Liver (tissue), 9 donors: ENCODE results near the gene IQSEC1. TPM values are rescaled to one million over a fixed set of nuclear protein-coding genes. Genes with fewer than 3 reads are reported as not detected.

Source experiments
- DNase-seq: peaks from one replicate; pipeline ENCODE4 v3.0.0-alpha.2; 2017; ENCODE audit warnings: low spot score
- H3K27ac ChIP-seq, 2 donors: one replicate each; pipeline ENCODE4 v1.7.0; 2013; ENCODE audit warnings: inconsistent platforms in 2 of 2, low read length in 2 of 2, control low read depth in 1 of 2, low read depth in 1 of 2, mild to moderate bottlenecking in 1 of 2
- H3K27me3 ChIP-seq, 4 donors: one replicate each; pipeline versions ENCODE4 v1.6.1 to v1.7.0; 2013; ENCODE audit warnings: low read length in 3 of 4, inconsistent platforms in 1 of 4, mild to moderate bottlenecking in 1 of 4, moderate library complexity in 1 of 4; ENCODE audit not compliant: control insufficient read depth in 4 of 4, insufficient read depth in 4 of 4
- H3K36me3 ChIP-seq, 4 donors: one replicate each; pipeline versions ENCODE4 v1.6.1 to v1.7.0; 2013; ENCODE audit warnings: low read length in 3 of 4, mild to moderate bottlenecking in 3 of 4, low read depth in 1 of 4, moderate library complexity in 1 of 4; ENCODE audit not compliant: control insufficient read depth in 4 of 4, insufficient read depth in 3 of 4
- H3K4me1 ChIP-seq, 4 donors: one replicate each; pipeline versions ENCODE4 v1.6.1 to v1.7.0; 2013; ENCODE audit warnings: low read length in 3 of 4, mild to moderate bottlenecking in 3 of 4, moderate library complexity in 1 of 4; ENCODE audit not compliant: control insufficient read depth in 4 of 4, insufficient read depth in 4 of 4
- H3K4me3 ChIP-seq, 3 donors: one replicate each; pipeline versions ENCODE4 v1.6.1 to v1.7.0; 2013; ENCODE audit warnings: low read length in 3 of 3, control low read depth in 1 of 3, low read depth in 1 of 3, mild to moderate bottlenecking in 1 of 3
- H3K9ac ChIP-seq, 2 donors: one replicate each; pipeline ENCODE4 v1.7.0; 2013; ENCODE audit warnings: low read length in 2 of 2, mild to moderate bottlenecking in 2 of 2, moderate library complexity in 2 of 2, control low read depth in 1 of 2, low read depth in 1 of 2
- H3K9me3 ChIP-seq, 4 donors: one replicate each; pipeline versions ENCODE4 v1.6.1 to v1.7.0; 2013; ENCODE audit warnings: low read length in 3 of 4; ENCODE audit not compliant: control insufficient read depth in 4 of 4
- CTCF ChIP-seq: fragments of 150-350 bp; IDR thresholded peaks from 2 replicates; pipeline ENCODE4 v1.5.1; 2017; ENCODE audit warnings: improper control_type of control experiment, low read depth, low read length; ENCODE audit not compliant: missing input control
- EGR1 ChIP-seq, 2 donors: IDR thresholded peaks; 2 replicates each; pipeline ENCODE4 v1.6.1; 2016 to 2018; ENCODE audit warnings: antibody characterized with exemption in 2 of 2, low read depth in 2 of 2
- FOXA1 ChIP-seq: IDR thresholded peaks from 2 replicates; pipeline ENCODE4 v1.6.1; 2016; ENCODE audit warnings: antibody characterized with exemption
- FOXA2 ChIP-seq: IDR thresholded peaks from 2 replicates; pipeline ENCODE4 v1.6.1; 2016; ENCODE audit warnings: antibody characterized with exemption
- GABPA ChIP-seq, 2 donors: IDR thresholded peaks in 1 of 2; conservative IDR thresholded peaks in 1 of 2; 2 replicates each; pipeline ENCODE4 v1.6.1; 2016; ENCODE audit warnings: antibody characterized with exemption in 2 of 2, mild to moderate bottlenecking in 1 of 2, moderate library complexity in 1 of 2
- HNF4A ChIP-seq, 2 donors: conservative IDR thresholded peaks; 2 replicates each; pipeline ENCODE4 v1.6.1; 2016; ENCODE audit warnings: antibody characterized with exemption in 2 of 2, mild to moderate bottlenecking in 2 of 2
- HNF4G ChIP-seq: IDR thresholded peaks from 2 replicates; pipeline ENCODE4 v1.6.1; 2016; ENCODE audit warnings: antibody characterized with exemption
- JUND ChIP-seq, 2 donors: IDR thresholded peaks; 2 replicates each; pipeline ENCODE4 v1.6.1; 2016; ENCODE audit warnings: antibody characterized with exemption in 2 of 2
- MAX ChIP-seq: IDR thresholded peaks from 2 replicates; pipeline ENCODE4 v1.6.1; 2016; ENCODE audit warnings: antibody characterized with exemption
- NR2F2 ChIP-seq: IDR thresholded peaks from 2 replicates; pipeline ENCODE4 v1.6.1; 2016; ENCODE audit warnings: antibody characterized with exemption
- RAD21 ChIP-seq, 2 donors: IDR thresholded peaks; 2 replicates each; pipeline ENCODE4 v1.6.1; 2016; ENCODE audit warnings: antibody characterized with exemption in 2 of 2, mild to moderate bottlenecking in 2 of 2
- RXRA ChIP-seq, 2 donors: IDR thresholded peaks; 2 replicates each; pipeline ENCODE4 v1.6.1; 2017 to 2018; ENCODE audit warnings: antibody characterized with exemption in 2 of 2, mild to moderate bottlenecking in 1 of 2
- SP1 ChIP-seq: IDR thresholded peaks from 2 replicates; pipeline ENCODE4 v1.6.1; 2018; ENCODE audit warnings: antibody characterized with exemption, mild to moderate bottlenecking
- TAF1 ChIP-seq: conservative IDR thresholded peaks from 2 replicates; pipeline ENCODE4 v1.6.1; 2016; ENCODE audit warnings: antibody characterized with exemption, mild to moderate bottlenecking
- YY1 ChIP-seq: IDR thresholded peaks from 2 replicates; pipeline ENCODE4 v1.6.1; 2016; ENCODE audit warnings: antibody characterized with exemption, mild to moderate bottlenecking
- ZBTB33 ChIP-seq: IDR thresholded peaks from 2 replicates; pipeline ENCODE4 v1.6.1; 2016; ENCODE audit warnings: antibody characterized with exemption
- WGBS: extraction: QIAGEN DNeasy Blood & Tissue Kit; methylation state at CpG from one replicate; pipeline ENCODE4 v1.1.7; 2013; 5-methylcytosine and 5-hydroxymethylcytosine counted together
- polyA plus RNA-seq, 2 donors: library from polyadenylated mRNA; stranded (reverse) in 1 of 2; unstranded in 1 of 2; fragments of 200-250 nt in 1 of 2; fragments of >200 nt in 1 of 2; fragmentation: Nextera tagmentation in 1 of 2; extraction: Ambion mirVana in 1 of 2; gene quantifications; one replicate each; pipeline versions ENCODE4 v1.2.1 to v1.2.3, GENCODE V29; 2013 to 2015
- total RNA-seq, 2 donors: library from RNA; depleted of rRNA; stranded (reverse); fragments of >200 nt; gene quantifications; one replicate each; pipeline ENCODE4 v1.2.3, GENCODE V29; 2014
- TF ChIP-seq, protein P1 (sequence below): IDR thresholded peaks from 2 replicates; pipeline ENCODE4 v1.6.1; 2016; ENCODE audit warnings: antibody characterized with exemption
- TF ChIP-seq, protein P2 (sequence below): IDR thresholded peaks from 2 replicates; pipeline ENCODE4 v1.6.1; 2016; ENCODE audit warnings: antibody characterized with exemption, mild to moderate bottlenecking
- donor health status: healthy.
- donor health status: healthy.
- donor health status: healthy.
- donor health status: healthy.
- donor health status: healthy.

The IQSEC1 gene
- total and polyA plus RNA-seq, 4 donors = 12.7 to 56.0 (median 36.2) TPM

DNA sequence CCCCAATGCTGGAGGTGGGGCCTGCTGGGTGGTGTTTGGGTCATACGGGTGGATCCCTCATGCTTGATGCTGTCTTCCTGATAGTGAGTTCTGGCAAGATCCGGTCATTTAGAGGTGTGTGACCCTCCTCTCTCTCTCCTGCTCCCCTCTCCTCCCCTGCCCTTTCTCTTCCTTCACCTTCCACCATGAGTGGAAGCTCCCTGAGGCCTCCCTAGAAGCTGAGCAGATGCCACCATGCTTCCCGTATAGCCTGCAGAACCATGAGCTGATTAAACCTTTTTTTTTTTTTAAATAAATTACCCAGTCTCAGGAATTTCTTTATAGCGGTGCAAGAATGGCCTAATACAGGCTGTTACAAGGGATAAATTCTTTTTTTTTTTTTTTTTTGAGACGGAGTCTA lies 36.3 kb upstream of the IQSEC1 start:
- no peak for DNase-seq
- 86% methylated on average over 5 of the region's 5 CpGs for WGBS
- Histone ChIP-seq H3K27me3 (no peaks in the 10 kb centered on the region), H3K27ac (no peak overlapping the region), H3K4me1 (peaks cover 6 to 18% (median 13%) of the 10 kb centered on the region in 4 donors), H3K9ac (no peak overlapping the region), H3K4me3 (no peak overlapping the region), H3K9me3 (no peaks in the 10 kb centered on the region), H3K36me3 (no peaks in the 10 kb centered on the region)
- TF ChIP-seq HNF4G (no peak), GABPA (IDR thresholded peaks at IDR 0.05 in 1 of 2, conservative IDR thresholded peaks at IDR 0.05 in 1 of 2) (no peak), YY1 (no peak), TAF1 (no peak), FOXA2 (no peak), RAD21 (IDR thresholded peaks at IDR 0.05) (no peak), NR2F2 (no peak), ZBTB33 (no peak), FOXA1 (no peak), SP1 (no peak), RXRA (IDR thresholded peaks at IDR 0.05) (no peak), MAX (no peak)
- TF ChIP-seq, protein P1, sequence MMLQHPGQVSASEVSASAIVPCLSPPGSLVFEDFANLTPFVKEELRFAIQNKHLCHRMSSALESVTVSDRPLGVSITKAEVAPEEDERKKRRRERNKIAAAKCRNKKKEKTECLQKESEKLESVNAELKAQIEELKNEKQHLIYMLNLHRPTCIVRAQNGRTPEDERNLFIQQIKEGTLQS = no peak
- TF ChIP-seq, protein P2, sequence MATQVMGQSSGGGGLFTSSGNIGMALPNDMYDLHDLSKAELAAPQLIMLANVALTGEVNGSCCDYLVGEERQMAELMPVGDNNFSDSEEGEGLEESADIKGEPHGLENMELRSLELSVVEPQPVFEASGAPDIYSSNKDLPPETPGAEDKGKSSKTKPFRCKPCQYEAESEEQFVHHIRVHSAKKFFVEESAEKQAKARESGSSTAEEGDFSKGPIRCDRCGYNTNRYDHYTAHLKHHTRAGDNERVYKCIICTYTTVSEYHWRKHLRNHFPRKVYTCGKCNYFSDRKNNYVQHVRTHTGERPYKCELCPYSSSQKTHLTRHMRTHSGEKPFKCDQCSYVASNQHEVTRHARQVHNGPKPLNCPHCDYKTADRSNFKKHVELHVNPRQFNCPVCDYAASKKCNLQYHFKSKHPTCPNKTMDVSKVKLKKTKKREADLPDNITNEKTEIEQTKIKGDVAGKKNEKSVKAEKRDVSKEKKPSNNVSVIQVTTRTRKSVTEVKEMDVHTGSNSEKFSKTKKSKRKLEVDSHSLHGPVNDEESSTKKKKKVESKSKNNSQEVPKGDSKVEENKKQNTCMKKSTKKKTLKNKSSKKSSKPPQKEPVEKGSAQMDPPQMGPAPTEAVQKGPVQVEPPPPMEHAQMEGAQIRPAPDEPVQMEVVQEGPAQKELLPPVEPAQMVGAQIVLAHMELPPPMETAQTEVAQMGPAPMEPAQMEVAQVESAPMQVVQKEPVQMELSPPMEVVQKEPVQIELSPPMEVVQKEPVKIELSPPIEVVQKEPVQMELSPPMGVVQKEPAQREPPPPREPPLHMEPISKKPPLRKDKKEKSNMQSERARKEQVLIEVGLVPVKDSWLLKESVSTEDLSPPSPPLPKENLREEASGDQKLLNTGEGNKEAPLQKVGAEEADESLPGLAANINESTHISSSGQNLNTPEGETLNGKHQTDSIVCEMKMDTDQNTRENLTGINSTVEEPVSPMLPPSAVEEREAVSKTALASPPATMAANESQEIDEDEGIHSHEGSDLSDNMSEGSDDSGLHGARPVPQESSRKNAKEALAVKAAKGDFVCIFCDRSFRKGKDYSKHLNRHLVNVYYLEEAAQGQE = no peak

- Histone ChIP-seq H3K27me3 (no peaks in the 10 kb centered on the region), H3K27ac (no peak overlapping the region), H3K4me1 (peaks cover 6 to 18% (median 13%) of the 10 kb centered on the region in 4 donors), H3K9me3 (no peaks in the 10 kb centered on the region), H3K9ac (no peak overlapping the region), H3K36me3 (no peaks in the 10 kb centered on the region), H3K4me3 (no peak overlapping the region)
- WGBS = 96% methylated on average over 12 of the region's 12 CpGs
- DNase-seq = no peak
- TF ChIP-seq HNF4A (conservative IDR thresholded peaks at IDR 0.05) = no peak
- no peak for TF ChIP-seq NR2F2
- no peak for TF ChIP-seq TAF1
- no peak for TF ChIP-seq CTCF
- TF ChIP-seq, protein P1 = no peak
- TF ChIP-seq EGR1 (IDR thresholded peaks at IDR 0.05; ENCODE audit: low read depth in 2 of 2) = no peak
- no peak for TF ChIP-seq RAD21 (IDR thresholded peaks at IDR 0.05)
- TF ChIP-seq GABPA (IDR thresholded peaks at IDR 0.05 in 1 of 2, conservative IDR thresholded peaks at IDR 0.05 in 1 of 2) = no peak
- TF ChIP-seq, protein P2 = no peak
- TF ChIP-seq RXRA (IDR thresholded peaks at IDR 0.05) = no peak
- TF ChIP-seq FOXA1 = no peak
- TF ChIP-seq JUND (IDR thresholded peaks at IDR 0.05) = no peak
- no peak for TF ChIP-seq ZBTB33
- TF ChIP-seq SP1 = no peak
- TF ChIP-seq HNF4G = no peak
Observed at GRCh38 chr3:13108861-13109260, 35.6 kb upstream of the IQSEC1 start.
